Measurements from ENCODE around the gene TPRG1L.

Gene TPRG1L

GRCh38 chr1:3603156-3603555, 21.7 kb upstream of the TPRG1L start:
- no peak for DNase-seq (ENCODE audit: extremely low spot score)
- CTCF ChIA-PET, result interaction anchor here (0.5 kb wide), 1 partner anchor 89 kb away, joined by 3 read pairs; no protein-coding TSS in a partner anchor
- TF ChIP-seq CTBP1 (IDR thresholded peaks at IDR 0.05; ENCODE audit: borderline replicate concordance) (no peak), ZNF384 (IDR thresholded peaks at IDR 0.05) (no peak), PKNOX1 (IDR thresholded peaks at IDR 0.05) (no peak), LEF1 (IDR thresholded peaks at IDR 0.05; ENCODE audit: borderline replicate concordance) (no peak), FOXM1 (IDR thresholded peaks at IDR 0.05; ENCODE audit: borderline replicate concordance) (no peak), TARDBP (IDR thresholded peaks at IDR 0.05) (no peak), NFRKB (IDR thresholded peaks at IDR 0.05) (no peak), BHLHE40 (IDR thresholded peaks at IDR 0.05; ENCODE audit: borderline replicate concordance) (no peak), L3MBTL2 (conservative IDR thresholded peaks at IDR 0.05) (no peak), HDGF (IDR thresholded peaks at IDR 0.05; ENCODE audit: borderline replicate concordance) (no peak), SP1 (IDR thresholded peaks at IDR 0.05) (no peak), FOXK2 (IDR thresholded peaks at IDR 0.05) (no peak), ARNT (IDR thresholded peaks at IDR 0.05) (no peak), ELF4 (IDR thresholded peaks at IDR 0.05) (no peak), FOXA1 (IDR thresholded peaks at IDR 0.05) (no peak), SUZ12 (IDR thresholded peaks at IDR 0.05) (no peak)
- POLR2A ChIA-PET, result no interaction called here

- no peak for DNase-seq (ENCODE audit: extremely low spot score)
- ChIA-PET POLR2A (no interaction called here), CTCF (interaction anchor here (0.5 kb wide), 1 partner anchor 90 kb away, joined by 3 read pairs; no protein-coding TSS in a partner anchor)
- TF ChIP-seq NFRKB (IDR thresholded peaks at IDR 0.05), result no peak
- TF ChIP-seq TARDBP (IDR thresholded peaks at IDR 0.05), result no peak
- TF ChIP-seq LEF1 (IDR thresholded peaks at IDR 0.05; ENCODE audit: borderline replicate concordance), result no peak
Observed at GRCh38 chr1:3603571-3604467, 21.0 kb upstream of the TPRG1L start.

- ChIA-PET POLR2A (no interaction called here), CTCF (no interaction called here)
- no peak for DNase-seq (ENCODE audit: extremely low spot score)
- TF ChIP-seq SP1 (IDR thresholded peaks at IDR 0.05) (no peak), FOXK2 (IDR thresholded peaks at IDR 0.05) (no peak), FOXA1 (IDR thresholded peaks at IDR 0.05) (no peak), SUZ12 (IDR thresholded peaks at IDR 0.05) (no peak), LEF1 (IDR thresholded peaks at IDR 0.05; ENCODE audit: borderline replicate concordance) (no peak), FOXM1 (IDR thresholded peaks at IDR 0.05; ENCODE audit: borderline replicate concordance) (no peak), TARDBP (IDR thresholded peaks at IDR 0.05) (no peak), L3MBTL2 (conservative IDR thresholded peaks at IDR 0.05) (no peak)
Observed at GRCh38 chr1:3604468-3604974, 20.3 kb upstream of the TPRG1L start.

- TF ChIP-seq CTBP1 (IDR thresholded peaks at IDR 0.05; ENCODE audit: borderline replicate concordance) (no peak), TARDBP (IDR thresholded peaks at IDR 0.05) (0 out of 2 replicates have a peak, but pooled peaks have one; percentile 67)
- CTCF ChIA-PET, result no interaction called here
- DNase-seq (ENCODE audit: extremely low spot score), result no peak
- POLR2A ChIA-PET, result no interaction called here
Observed at GRCh38 chr1:3604997-3605823, 19.6 kb upstream of the TPRG1L start.

GRCh38 chr1:3606779-3607702, 17.8 kb upstream of the TPRG1L start:
- TF ChIP-seq PKNOX1 (IDR thresholded peaks at IDR 0.05), result no peak
- no peak for TF ChIP-seq SUZ12 (IDR thresholded peaks at IDR 0.05)
- no peak for TF ChIP-seq CTBP1 (IDR thresholded peaks at IDR 0.05; ENCODE audit: borderline replicate concordance)
- TF ChIP-seq FOXM1 (IDR thresholded peaks at IDR 0.05; ENCODE audit: borderline replicate concordance), result no peak
- TF ChIP-seq ARNT (IDR thresholded peaks at IDR 0.05), result no peak
- CTCF ChIA-PET, result no interaction called here
- no peak for DNase-seq (ENCODE audit: extremely low spot score)
- POLR2A ChIA-PET, result no interaction called here

GRCh38 chr1:3607703-3608065, 17.1 kb upstream of the TPRG1L start:
- DNase-seq (ENCODE audit: extremely low spot score), result no peak
- ChIA-PET CTCF (interaction anchor here (1.3 kb wide), 1 partner anchor 11 kb away, joined by 6 read pairs; no protein-coding TSS in a partner anchor), POLR2A (no interaction called here)
- TF ChIP-seq PKNOX1 (IDR thresholded peaks at IDR 0.05) (no peak), HDGF (IDR thresholded peaks at IDR 0.05; ENCODE audit: borderline replicate concordance) (no peak), FOXM1 (IDR thresholded peaks at IDR 0.05; ENCODE audit: borderline replicate concordance) (no peak), FOXK2 (IDR thresholded peaks at IDR 0.05) (no peak), LEF1 (IDR thresholded peaks at IDR 0.05; ENCODE audit: borderline replicate concordance) (no peak), ELF4 (IDR thresholded peaks at IDR 0.05) (no peak), TARDBP (IDR thresholded peaks at IDR 0.05) (no peak), NFRKB (IDR thresholded peaks at IDR 0.05) (no peak), BHLHE40 (IDR thresholded peaks at IDR 0.05; ENCODE audit: borderline replicate concordance) (no peak), SP1 (IDR thresholded peaks at IDR 0.05) (no peak), L3MBTL2 (conservative IDR thresholded peaks at IDR 0.05) (no peak), CTBP1 (IDR thresholded peaks at IDR 0.05; ENCODE audit: borderline replicate concordance) (no peak)

Data from HEK293T (cell line).